Neutrophil (primary cell): ENCODE measurements around the gene GPR83.

Experiments used
- H3K27ac ChIP-seq: fragments of 200-600 bp; sonication (generic); 2 replicates; pipeline ENCODE4 v1.5.1; 2016; ENCODE audit warnings: mild to moderate bottlenecking, moderate library complexity
- H3K27me3 ChIP-seq: fragments of 200-600 bp; sonication (generic); 2 replicates; pipeline ENCODE4 v1.6.0; 2016; ENCODE audit warnings: mild to moderate bottlenecking
- H3K36me3 ChIP-seq: fragments of 200-600 bp; sonication (generic); 2 replicates; pipeline ENCODE4 v1.5.1; 2017
- H3K4me1 ChIP-seq, 2 experiments: fragments of 200-600 bp in 1 of 2; sonication (generic) in 1 of 2; 1 replicate in 1 of 2; 2 replicates in 1 of 2; pipeline versions ENCODE4 v1.5.1 to v1.6.1; 2013 to 2016; ENCODE audit warnings: low read depth in 1 of 2, low read length in 1 of 2, mild to moderate bottlenecking in 1 of 2, moderate library complexity in 1 of 2; ENCODE audit not compliant: control insufficient read depth in 1 of 2, insufficient read depth in 1 of 2
- H3K4me3 ChIP-seq, 2 experiments: fragments of 200-600 bp in 1 of 2; sonication (generic) in 1 of 2; 1 replicate in 1 of 2; 2 replicates in 1 of 2; pipeline ENCODE4 v1.5.1; 2013 to 2016; ENCODE audit warnings: low read depth in 1 of 2, low read length in 1 of 2, mild to moderate bottlenecking in 1 of 2, moderate library complexity in 1 of 2
- H3K9me3 ChIP-seq: fragments of 200-600 bp; sonication (generic); 2 replicates; pipeline ENCODE4 v1.5.1; 2016
- TF ChIP-seq, protein P1 (sequence below): fragments of 200-600 bp; sonication (generic); IDR thresholded peaks from 2 replicates; pipeline ENCODE4 v1.5.1; 2016; ENCODE audit warnings: antibody characterized with exemption

The GPR83 gene

DNA sequence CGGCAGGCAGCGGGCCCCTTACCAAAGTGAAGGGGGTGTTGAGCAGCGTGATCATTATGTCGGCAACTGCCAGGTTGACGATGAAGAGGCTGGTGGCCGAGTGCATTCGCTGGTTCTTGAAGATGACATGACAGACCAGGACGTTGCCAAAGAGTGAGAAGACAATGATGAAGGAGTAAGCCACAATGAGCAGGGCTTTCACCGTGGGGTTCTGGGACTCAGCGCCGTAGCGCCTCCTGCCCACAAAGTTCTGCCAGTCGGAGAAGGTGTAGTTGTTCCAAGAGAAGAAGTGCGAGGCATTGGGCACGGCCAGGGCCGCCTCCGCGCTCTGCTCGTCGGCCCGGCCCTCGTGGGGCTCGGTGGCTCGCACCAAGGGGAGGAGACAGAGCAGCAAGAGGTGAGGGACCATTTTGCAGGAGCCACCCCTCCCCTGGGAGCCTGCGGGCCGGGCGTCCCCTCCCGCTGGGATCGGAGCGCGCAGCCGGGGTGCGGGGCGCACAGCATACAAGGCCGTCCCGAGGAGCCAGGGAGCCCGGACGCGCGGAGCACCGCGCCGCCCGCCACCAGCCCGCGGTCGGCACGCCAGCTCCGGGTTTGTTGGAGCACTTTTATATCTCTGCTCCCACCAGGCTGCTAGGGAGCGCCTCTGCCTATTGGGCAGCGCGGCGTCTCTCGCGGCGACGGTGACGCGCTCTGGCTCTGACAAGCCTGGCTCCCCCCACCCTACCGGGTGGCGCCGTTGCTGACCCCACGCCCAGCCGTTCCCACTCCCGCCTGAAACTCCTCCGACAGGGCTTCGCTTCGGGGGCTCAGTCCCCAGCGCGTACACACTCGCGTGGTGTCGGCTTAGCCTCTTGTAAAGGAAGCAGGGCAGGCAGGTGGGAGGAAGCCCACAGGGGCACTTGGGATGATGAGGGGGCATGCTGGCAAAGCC, at the start of gene GPR83:
GPR83 (minus strand) TSS at position 581 of the 934 bp plus-strand sequence; CDS start at position 409, 172 bp downstream.
- TF ChIP-seq, protein P1, sequence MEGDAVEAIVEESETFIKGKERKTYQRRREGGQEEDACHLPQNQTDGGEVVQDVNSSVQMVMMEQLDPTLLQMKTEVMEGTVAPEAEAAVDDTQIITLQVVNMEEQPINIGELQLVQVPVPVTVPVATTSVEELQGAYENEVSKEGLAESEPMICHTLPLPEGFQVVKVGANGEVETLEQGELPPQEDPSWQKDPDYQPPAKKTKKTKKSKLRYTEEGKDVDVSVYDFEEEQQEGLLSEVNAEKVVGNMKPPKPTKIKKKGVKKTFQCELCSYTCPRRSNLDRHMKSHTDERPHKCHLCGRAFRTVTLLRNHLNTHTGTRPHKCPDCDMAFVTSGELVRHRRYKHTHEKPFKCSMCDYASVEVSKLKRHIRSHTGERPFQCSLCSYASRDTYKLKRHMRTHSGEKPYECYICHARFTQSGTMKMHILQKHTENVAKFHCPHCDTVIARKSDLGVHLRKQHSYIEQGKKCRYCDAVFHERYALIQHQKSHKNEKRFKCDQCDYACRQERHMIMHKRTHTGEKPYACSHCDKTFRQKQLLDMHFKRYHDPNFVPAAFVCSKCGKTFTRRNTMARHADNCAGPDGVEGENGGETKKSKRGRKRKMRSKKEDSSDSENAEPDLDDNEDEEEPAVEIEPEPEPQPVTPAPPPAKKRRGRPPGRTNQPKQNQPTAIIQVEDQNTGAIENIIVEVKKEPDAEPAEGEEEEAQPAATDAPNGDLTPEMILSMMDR, result no peak
- Histone ChIP-seq H3K36me3 (no peaks in the 10 kb centered on the region), H3K4me3 (no peak within 1 kb of the TSS), H3K27ac (no peak within 1 kb of the TSS), H3K9me3 (no peaks in the 10 kb centered on the region), H3K27me3 (peaks cover 70% of the 10 kb centered on the region), H3K4me1 (no peaks in the 10 kb centered on the region)

DNA sequence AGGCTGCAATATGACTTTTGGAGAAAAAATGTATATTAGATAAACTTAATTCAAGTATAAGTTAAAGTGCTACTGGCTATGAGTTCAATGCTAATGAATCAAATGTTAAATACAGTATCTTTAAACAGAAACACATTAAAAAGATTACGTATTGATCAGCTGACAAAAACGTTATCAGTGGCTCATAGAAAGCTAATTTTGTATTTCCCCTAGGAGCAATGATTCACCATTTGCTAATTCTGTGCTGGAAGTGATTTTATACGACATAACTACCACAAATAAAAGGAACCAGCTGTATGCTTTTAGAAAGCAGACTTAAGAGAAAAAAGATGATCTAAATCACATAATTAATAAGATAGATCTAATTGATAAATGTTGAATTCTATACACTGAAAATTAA, 48.8 kb upstream of the GPR83 start:
- H3K36me3 ChIP-seq, result peaks cover 27% of the 10 kb centered on the region
- no peaks in the 10 kb centered on the region for H3K27me3 ChIP-seq
- no peak overlapping the region for H3K27ac ChIP-seq
- H3K4me3 ChIP-seq, result no peak overlapping the region
- no peaks in the 10 kb centered on the region for H3K9me3 ChIP-seq
- TF ChIP-seq, protein P1, result no peak
- H3K4me1 ChIP-seq, result no peaks in the 10 kb centered on the region

DNA sequence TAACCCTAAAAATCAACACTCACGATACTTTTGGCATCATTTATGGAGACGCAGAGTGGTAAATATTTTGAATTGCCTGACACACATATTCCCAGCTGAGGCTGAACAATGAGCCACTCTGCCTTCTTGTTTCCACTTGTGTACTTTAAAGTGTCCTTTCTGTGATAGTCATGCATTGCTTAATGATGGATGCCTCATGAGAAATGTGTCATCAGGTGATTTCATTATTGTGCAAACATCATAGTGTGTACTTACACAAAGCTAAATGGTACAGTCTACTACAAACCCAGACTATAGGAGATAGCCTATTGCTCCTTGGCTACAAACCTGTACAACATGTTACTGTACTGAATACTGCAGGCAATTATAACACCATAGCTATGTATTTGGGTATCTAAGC, 48.2 kb upstream of the GPR83 start:
- H3K36me3 ChIP-seq, result peaks cover 32% of the 10 kb centered on the region
- H3K27ac ChIP-seq, result no peak overlapping the region
- no peaks in the 10 kb centered on the region for H3K9me3 ChIP-seq
- TF ChIP-seq, protein P1, result no peak
- H3K4me1 ChIP-seq, result no peaks in the 10 kb centered on the region
- no peak overlapping the region for H3K4me3 ChIP-seq
- H3K27me3 ChIP-seq, result no peaks in the 10 kb centered on the region

DNA sequence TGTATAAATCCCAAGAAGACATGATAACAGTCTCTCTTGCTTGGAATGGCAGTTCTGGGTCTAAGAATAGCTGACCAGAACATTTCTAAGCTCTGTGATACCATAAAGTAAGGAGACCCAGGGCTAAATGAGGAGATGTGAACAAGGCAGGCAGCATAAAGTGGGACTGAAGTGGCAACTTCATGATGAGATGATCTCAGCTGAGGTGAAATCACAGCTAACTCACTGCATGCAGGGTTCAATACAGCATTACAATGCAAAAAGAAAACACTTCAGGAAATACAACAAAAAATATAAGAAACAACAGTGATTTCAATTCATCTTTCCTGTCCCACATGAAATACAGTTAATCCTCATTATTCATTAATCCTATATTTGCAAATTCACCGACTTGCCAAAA, 47.8 kb upstream of the GPR83 start:
- Histone ChIP-seq H3K27me3 (no peaks in the 10 kb centered on the region), H3K4me3 (no peak overlapping the region), H3K27ac (no peak overlapping the region), H3K4me1 (no peaks in the 10 kb centered on the region), H3K9me3 (no peaks in the 10 kb centered on the region), H3K36me3 (peaks cover 36% of the 10 kb centered on the region)
- TF ChIP-seq, protein P1, result no peak

DNA sequence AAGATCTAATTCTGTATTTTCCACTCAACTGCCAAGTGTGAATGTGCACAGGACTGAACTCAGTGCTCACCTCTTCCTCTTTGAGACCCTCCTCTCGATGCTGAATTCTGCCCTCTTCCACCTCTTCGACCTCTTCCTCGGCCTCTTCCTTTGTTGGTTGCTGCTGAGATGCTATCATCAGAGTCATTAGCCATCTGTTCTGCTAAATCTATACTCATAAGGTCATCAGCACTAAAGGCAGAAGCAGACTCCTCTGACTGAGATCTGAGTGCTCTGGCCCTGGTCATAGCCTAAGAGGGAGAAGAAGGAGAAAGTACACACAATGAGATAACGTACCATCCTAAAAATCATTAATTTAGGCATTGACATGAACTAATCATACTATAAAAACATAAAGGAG, 45.9 kb upstream of the GPR83 start:
- Histone ChIP-seq H3K4me1 (no peaks in the 10 kb centered on the region), H3K36me3 (peaks cover 49% of the 10 kb centered on the region)
- TF ChIP-seq, protein P1, result no peak

More for the DNA sequence above, 45.9 kb upstream of the GPR83 start:
- no peak overlapping the region for H3K27ac ChIP-seq
- H3K9me3 ChIP-seq, result no peaks in the 10 kb centered on the region
- H3K27me3 ChIP-seq, result no peaks in the 10 kb centered on the region
- H3K4me3 ChIP-seq, result no peak overlapping the region
